Measurements from ENCODE around the gene HECW1.

DNA sequence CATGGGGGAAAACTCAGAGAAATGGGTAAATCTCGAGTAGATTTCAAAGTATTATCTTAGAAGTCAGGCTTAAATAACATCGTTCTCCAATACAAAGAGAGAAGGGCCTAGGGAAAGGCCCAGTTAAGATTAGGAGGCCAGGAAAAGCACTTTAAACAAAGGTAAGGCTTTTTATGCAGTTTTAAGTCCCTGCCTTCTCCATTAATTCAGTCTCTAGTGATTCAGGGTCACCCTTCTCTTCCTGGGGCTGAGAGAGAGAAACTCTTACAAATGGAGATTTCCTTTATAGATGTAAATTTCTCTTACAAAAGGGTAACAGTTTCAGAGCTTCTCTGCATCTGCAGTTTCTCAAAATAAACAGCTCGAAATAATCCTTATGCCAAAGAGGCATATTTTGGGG is 179.3 kb downstream of the HECW1 start:
- TF ChIP-seq EZH2 (IDR thresholded peaks at IDR 0.05; ENCODE audit: low read depth, unreplicated experiment) (no peak), POLR2AphosphoS5 (IDR thresholded peaks at IDR 0.05; ENCODE audit: low read depth) (no peak), STAT1 (IDR thresholded peaks at IDR 0.05; ENCODE audit: unreplicated experiment) (no peak), CREB1 (CRISPR knock-in tag; IDR thresholded peaks at IDR 0.05; ENCODE audit: low read depth) (no peak), EZH2phosphoT487 (IDR thresholded peaks at IDR 0.05; ENCODE audit: unreplicated experiment) (no peak)
- TF ChIP-seq, protein P1, sequence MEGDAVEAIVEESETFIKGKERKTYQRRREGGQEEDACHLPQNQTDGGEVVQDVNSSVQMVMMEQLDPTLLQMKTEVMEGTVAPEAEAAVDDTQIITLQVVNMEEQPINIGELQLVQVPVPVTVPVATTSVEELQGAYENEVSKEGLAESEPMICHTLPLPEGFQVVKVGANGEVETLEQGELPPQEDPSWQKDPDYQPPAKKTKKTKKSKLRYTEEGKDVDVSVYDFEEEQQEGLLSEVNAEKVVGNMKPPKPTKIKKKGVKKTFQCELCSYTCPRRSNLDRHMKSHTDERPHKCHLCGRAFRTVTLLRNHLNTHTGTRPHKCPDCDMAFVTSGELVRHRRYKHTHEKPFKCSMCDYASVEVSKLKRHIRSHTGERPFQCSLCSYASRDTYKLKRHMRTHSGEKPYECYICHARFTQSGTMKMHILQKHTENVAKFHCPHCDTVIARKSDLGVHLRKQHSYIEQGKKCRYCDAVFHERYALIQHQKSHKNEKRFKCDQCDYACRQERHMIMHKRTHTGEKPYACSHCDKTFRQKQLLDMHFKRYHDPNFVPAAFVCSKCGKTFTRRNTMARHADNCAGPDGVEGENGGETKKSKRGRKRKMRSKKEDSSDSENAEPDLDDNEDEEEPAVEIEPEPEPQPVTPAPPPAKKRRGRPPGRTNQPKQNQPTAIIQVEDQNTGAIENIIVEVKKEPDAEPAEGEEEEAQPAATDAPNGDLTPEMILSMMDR (conservative IDR thresholded peaks at IDR 0.05; ENCODE audit: low read depth in 2 of 2) = no peak
- TF ChIP-seq, protein P2, sequence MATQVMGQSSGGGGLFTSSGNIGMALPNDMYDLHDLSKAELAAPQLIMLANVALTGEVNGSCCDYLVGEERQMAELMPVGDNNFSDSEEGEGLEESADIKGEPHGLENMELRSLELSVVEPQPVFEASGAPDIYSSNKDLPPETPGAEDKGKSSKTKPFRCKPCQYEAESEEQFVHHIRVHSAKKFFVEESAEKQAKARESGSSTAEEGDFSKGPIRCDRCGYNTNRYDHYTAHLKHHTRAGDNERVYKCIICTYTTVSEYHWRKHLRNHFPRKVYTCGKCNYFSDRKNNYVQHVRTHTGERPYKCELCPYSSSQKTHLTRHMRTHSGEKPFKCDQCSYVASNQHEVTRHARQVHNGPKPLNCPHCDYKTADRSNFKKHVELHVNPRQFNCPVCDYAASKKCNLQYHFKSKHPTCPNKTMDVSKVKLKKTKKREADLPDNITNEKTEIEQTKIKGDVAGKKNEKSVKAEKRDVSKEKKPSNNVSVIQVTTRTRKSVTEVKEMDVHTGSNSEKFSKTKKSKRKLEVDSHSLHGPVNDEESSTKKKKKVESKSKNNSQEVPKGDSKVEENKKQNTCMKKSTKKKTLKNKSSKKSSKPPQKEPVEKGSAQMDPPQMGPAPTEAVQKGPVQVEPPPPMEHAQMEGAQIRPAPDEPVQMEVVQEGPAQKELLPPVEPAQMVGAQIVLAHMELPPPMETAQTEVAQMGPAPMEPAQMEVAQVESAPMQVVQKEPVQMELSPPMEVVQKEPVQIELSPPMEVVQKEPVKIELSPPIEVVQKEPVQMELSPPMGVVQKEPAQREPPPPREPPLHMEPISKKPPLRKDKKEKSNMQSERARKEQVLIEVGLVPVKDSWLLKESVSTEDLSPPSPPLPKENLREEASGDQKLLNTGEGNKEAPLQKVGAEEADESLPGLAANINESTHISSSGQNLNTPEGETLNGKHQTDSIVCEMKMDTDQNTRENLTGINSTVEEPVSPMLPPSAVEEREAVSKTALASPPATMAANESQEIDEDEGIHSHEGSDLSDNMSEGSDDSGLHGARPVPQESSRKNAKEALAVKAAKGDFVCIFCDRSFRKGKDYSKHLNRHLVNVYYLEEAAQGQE (IDR thresholded peaks at IDR 0.05; ENCODE audit: unreplicated experiment) = no peak
